ENCODE results near the gene TMC4.

GRCh38 chr19:54136086-54136863, 36.7 kb downstream of the TMC4 start:
- TF ChIP-seq CTCF (IDR thresholded peaks at IDR 0.05; ENCODE audit: low read depth, low read length, missing input control) (no peak), TAF1 (conservative IDR thresholded peaks at IDR 0.05) (no peak), SP1 (IDR thresholded peaks at IDR 0.05) (no peak)
